SK-MEL-5 (cell line): ENCODE data around the gene ITGB6. TPM values are rescaled to one million over a fixed set of nuclear protein-coding genes. Genes with fewer than 3 reads are reported as not detected.
"Not testable (repeated sequence)": the region's sequence is repeated elsewhere in the genome, so short reads cannot be mapped to it uniquely, and the experiment has no call there.

Source experiments
- DNase-seq: peaks from one replicate; pipeline ENCODE4 v3.0.0-alpha.2; 2016; ENCODE audit warnings: low read depth, low spot score
- in situ Hi-C: cut with HindIII; loops from 2 replicates; pipeline ENCODE4 v1.10.0; 2016; ENCODE audit warnings: low sequenced_read_pairs, high pct_unique_total_duplicates, low pct_unique_long_range_greater_than_20kb
- total RNA-seq: library from RNA; depleted of rRNA; stranded (reverse); fragments of >200 nt; shearing (Covaris generic); gene quantifications from 2 replicates; pipeline ENCODE4 v1.2.3, GENCODE V29; 2014

ITGB6 gene
- total RNA-seq, 1 experiment from 2014 or later: not detected

- in situ Hi-C loops: no loop called here
- peak; percentile 24 for DNase-seq
Measured at GRCh38 chr2:160124571-160124970, 75.5 kb downstream of the ITGB6 start.

- in situ Hi-C loops, DNase-seq: not testable (repeated sequence)
Measured at GRCh38 chr2:160114721-160115120, 85.4 kb downstream of the ITGB6 start.

DNA sequence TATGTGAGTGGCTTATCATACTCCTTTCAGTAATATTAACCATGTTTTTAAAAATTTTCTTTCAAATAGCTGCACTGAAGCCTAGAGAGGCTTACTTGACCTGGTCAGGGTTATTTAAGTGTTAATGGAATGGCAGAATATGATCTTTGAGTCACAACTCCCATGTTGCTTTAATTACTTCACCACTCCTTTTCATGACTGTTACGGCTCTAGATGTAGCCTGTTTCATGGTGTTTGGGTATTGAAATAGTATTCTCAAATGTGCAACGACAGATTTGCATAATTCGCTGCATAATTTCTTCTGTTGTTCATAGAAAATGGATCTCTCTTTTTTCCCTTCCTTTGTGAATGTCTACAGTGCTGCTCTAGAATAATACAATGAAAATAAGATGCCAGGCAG, 86.1 kb downstream of the ITGB6 start:
- in situ Hi-C loops: no loop called here
- DNase-seq: no peak

GRCh38 chr2:160111951-160112798, 87.9 kb downstream of the ITGB6 start:
- in situ Hi-C loops: no loop called here

GRCh38 chr2:160110674-160111239, 89.3 kb downstream of the ITGB6 start:
- no peak for DNase-seq
- in situ Hi-C loops: no loop called here

More at GRCh38 chr2:160111951-160112798, 87.9 kb downstream of the ITGB6 start:
- DNase-seq: peak; percentile 65

GRCh38 chr2:160109939-160110673, 90.0 kb downstream of the ITGB6 start:
- DNase-seq: peak; percentile 87
- in situ Hi-C loops: no loop called here

- DNase-seq: no peak
- in situ Hi-C loops: no loop called here
Measured at GRCh38 chr2:160109243-160109642, 90.8 kb downstream of the ITGB6 start.

GRCh38 chr2:160108646-160109045, 91.4 kb downstream of the ITGB6 start:
- in situ Hi-C loops: no loop called here
- no peak for DNase-seq

GRCh38 chr2:160105366-160105765, 94.7 kb downstream of the ITGB6 start:
- DNase-seq: no peak
- in situ Hi-C loops: no loop called here

DNA sequence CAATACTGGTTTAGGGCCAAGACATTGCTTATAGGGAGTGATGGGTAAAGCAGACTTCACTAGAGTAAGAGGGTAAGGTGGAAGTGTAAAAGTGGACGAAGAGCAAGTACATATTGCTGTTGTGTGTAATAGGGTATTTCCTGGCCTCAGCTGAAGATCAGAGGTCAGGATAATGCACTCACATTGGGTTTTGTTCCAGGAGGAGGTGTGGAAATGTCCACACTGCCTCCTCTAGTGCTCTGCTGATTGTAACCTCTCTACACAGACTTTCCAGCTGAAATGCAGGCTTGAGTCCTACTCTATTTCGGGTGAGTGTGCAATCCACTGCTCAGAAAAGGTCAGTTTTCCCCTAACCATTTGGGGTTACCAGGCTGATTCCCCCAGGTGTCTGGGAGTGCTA, 96.0 kb downstream of the ITGB6 start:
- no peak for DNase-seq
- in situ Hi-C loops: no loop called here

- in situ Hi-C loops: no loop called here
- no peak for DNase-seq
Measured at GRCh38 chr2:160097326-160097725, 102.7 kb downstream of the ITGB6 start.

DNA sequence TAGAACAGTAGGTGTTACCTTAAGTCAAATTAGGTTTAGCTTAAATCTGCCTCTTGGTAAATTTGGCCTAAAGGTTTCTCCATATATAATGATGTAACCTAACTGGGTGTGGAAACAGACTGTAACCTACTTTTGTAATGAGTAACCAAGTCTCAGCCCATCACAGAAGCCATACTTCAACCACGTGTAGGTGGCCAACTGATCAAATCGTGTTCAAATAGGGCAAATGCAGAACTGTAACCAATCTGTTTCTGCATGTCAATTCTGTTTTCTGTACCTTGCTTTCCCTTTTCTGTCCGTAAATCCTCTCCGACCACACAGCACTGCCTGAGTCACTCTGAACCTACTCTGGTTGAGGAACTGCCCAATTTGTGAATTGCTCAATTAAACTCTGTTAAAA, 103.7 kb downstream of the ITGB6 start:
- in situ Hi-C loops: no loop called here
- no peak for DNase-seq

DNA sequence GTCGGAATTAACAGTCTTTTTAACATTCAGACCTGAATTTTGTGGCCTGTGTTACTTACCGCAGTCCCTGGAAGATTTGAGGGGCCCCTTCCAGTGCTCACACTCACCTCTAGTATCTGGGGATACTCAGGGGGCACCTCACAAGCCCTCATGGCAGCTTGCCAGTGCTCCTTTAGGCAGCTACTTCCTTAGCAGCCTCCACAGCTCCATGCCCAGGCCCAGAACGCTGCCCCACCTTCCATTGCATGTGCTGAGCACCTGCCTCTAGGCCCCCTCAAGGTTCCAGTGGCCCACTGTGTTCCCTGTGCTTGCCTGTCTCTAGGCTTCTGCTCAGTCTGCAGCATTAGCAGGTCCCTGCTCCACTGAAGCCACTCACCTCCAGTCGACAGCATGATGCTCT, 107.6 kb downstream of the ITGB6 start:
- no peak for DNase-seq
- in situ Hi-C loops: no loop called here

GRCh38 chr2:160091381-160091780, 108.7 kb downstream of the ITGB6 start:
- in situ Hi-C loops: no loop called here
- no peak for DNase-seq

GRCh38 chr2:160087854-160088745, 112.0 kb downstream of the ITGB6 start:
- DNase-seq: peak; percentile 65
- in situ Hi-C loops: no loop called here

DNA sequence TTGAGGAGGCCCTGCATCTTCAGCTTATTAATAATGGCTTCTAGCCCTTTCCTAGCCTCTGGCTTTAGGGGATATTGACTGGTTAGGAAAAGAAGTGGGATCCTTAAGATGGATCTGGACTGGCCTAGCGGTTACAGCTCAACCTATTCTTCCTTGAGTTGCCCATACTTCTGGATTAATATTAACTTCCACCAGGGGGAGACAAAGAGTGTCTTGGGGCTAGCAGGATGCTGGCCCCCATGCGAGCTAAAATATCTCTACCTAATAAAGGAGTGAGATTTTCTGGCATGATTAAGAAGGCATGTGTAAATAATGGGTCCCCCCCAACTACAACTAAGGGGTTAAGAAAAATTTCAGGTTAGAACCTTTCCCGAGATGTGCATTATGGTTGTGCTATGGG, 114.4 kb downstream of the ITGB6 start:
- no peak for DNase-seq
- in situ Hi-C loops: no loop called here

DNA sequence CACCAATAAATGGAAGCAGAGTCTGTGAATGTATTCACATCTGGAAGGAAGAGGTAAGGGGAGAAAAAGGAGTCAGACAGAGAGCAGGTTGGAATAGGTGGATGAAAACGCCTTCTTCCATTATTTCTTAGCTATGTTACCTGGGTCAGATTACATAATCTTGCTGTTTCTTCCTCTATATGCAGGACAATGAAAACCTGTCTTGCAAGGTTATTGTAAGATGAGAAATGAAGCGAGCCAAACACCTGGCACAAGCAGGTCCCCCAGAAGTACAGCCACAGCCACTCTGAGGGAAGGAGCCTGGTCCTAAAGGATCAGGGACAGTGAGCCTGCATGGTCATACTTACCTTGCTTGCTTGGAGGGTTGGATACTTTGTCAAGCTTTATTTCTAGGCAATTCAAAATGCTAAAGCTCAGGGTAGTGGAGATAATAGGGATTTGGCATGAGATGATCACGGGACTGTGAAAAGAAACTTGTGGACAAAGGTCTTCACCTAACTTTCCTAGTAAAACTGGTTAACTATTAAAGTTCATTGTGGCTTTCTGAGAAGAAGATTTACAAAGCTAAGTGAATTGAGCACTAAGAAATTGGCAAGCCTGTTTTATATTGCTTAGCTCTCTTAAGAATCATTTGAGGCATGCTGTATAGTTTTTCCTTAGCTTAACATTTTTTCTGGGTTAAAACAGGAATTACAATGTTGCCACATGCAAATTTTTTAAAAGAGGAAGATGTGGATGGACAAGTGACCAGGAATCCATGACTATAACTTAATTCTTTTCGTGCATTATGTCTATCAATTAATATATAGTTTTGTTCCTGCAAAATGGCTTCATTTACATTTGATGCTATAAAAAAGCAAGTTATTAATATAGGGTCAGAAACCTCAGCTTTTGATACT, 121.9 kb downstream of the ITGB6 start:
- no peak for DNase-seq
- in situ Hi-C loops: no loop called here
